HepG2 (cell line): ENCODE measurements around the gene PIK3C2B. TPM values are rescaled to one million over a fixed set of nuclear protein-coding genes. Genes with fewer than 3 reads are reported as not detected.

Source experiments
- ARID2 ChIP-seq: sonication (generic); formaldehyde crosslinking; IDR thresholded peaks from 2 replicates; pipeline ENCODE4 v1.8.1; 2022; ENCODE audit warnings: mild to moderate bottlenecking, missing genetic modification reagents, borderline replicate concordance
- CCAR2 ChIP-seq: fragments of 200-400 bp; formaldehyde crosslinking; optimal IDR thresholded peaks from 2 replicates; pipeline ENCODE3; 2018; ENCODE audit warnings: low read depth, mild to moderate bottlenecking, low read length, moderate library complexity
- ONECUT2 ChIP-seq: sonication (generic); formaldehyde crosslinking; IDR thresholded peaks from 2 replicates; pipeline ENCODE4 v1.4.0; 2020; ENCODE audit warnings: missing genetic modification reagents
- POLR2A ChIP-seq, 2 experiments: IDR thresholded peaks; 2 replicates each; pipeline ENCODE4 v1.6.1; 2011; ENCODE audit warnings: low read depth in 2 of 2, low read length in 2 of 2, mild to moderate bottlenecking in 1 of 2, moderate library complexity in 1 of 2; ENCODE audit not compliant: insufficient read depth in 1 of 2
- RCOR2 ChIP-seq: IDR thresholded peaks from 2 replicates; pipeline ENCODE4 v1.6.1; 2016; ENCODE audit warnings: missing biosample characterization, missing genetic modification reagents
- SP1 ChIP-seq, 2 experiments: fragments of 450-650 bp in 1 of 2; sonication (generic) in 1 of 2; formaldehyde crosslinking in 1 of 2; IDR thresholded peaks; 2 replicates each; pipeline versions ENCODE4 v1.4.0 to v1.6.1; 2016 to 2020; ENCODE audit warnings: missing genetic modification reagents in 1 of 2
- TBX3 ChIP-seq: fragments of 450-650 bp; IDR thresholded peaks from 2 replicates; pipeline ENCODE4 v1.6.1; 2017; ENCODE audit warnings: antibody characterized with exemption, mild to moderate bottlenecking, inconsistent platforms, borderline replicate concordance
- TCF7 ChIP-seq: sonication (generic); IDR thresholded peaks from 2 replicates; pipeline ENCODE4 v1.6.1; 2016; ENCODE audit warnings: antibody characterized with exemption, low read depth
- ZNF225 ChIP-seq: sonication (generic); formaldehyde crosslinking; IDR thresholded peaks from 2 replicates; pipeline ENCODE4 v1.4.0; 2020; ENCODE audit warnings: mild to moderate bottlenecking, missing genetic modification reagents
- ZNF296 ChIP-seq: sonication (generic); formaldehyde crosslinking; conservative IDR thresholded peaks from 2 replicates; pipeline ENCODE4 v1.5.0; 2020; ENCODE audit warnings: mild to moderate bottlenecking, missing genetic modification reagents
- ZNF496 ChIP-seq: sonication (generic); formaldehyde crosslinking; IDR thresholded peaks from 2 replicates; pipeline ENCODE4 v1.8.1; 2023; ENCODE audit warnings: mild to moderate bottlenecking, moderate library complexity, missing genetic modification reagents; ENCODE audit not compliant: insufficient replicate concordance
- polyA plus RNA-seq, 8 experiments: library from polyadenylated mRNA; depleted of rRNA in 3 of 8; stranded (reverse) in 7 of 8; unstranded in 1 of 8; fragments of >200 nt; fragmentation: Illumina TruSeq in 4 of 8; extraction: Trizol in 4 of 8; gene quantifications; 2 replicates each; pipeline versions ENCODE4 v1.2.1 to v1.2.3, GENCODE V29; 2011 to 2016; ENCODE audit warnings: low read depth in 4 of 8, missing spikeins in 1 of 8, mixed read lengths in 1 of 8; ENCODE audit not compliant: insufficient read depth in 1 of 8
- total RNA-seq, 5 experiments: library from RNA; depleted of rRNA; stranded (reverse); fragments of >200 nt; fragmentation: Illumina TruSeq; extraction: Trizol; gene quantifications; 2 replicates each; pipeline ENCODE4 v1.2.3, GENCODE V29; 2016; ENCODE audit warnings: low read depth in 1 of 5
- TF ChIP-seq, protein P1 (sequence below): sonication (generic); formaldehyde crosslinking; IDR thresholded peaks from 2 replicates; pipeline ENCODE4 v1.4.0; 2020; ENCODE audit warnings: missing genetic modification reagents, low read depth, mild to moderate bottlenecking, borderline replicate concordance
- TF ChIP-seq, protein P2 (sequence below): sonication (generic); formaldehyde crosslinking; IDR thresholded peaks from 2 replicates; pipeline ENCODE4 v1.4.0; 2020; ENCODE audit warnings: missing genetic modification reagents, borderline replicate concordance
- TF ChIP-seq, protein P3 (sequence below): sonication (generic); formaldehyde crosslinking; IDR thresholded peaks from 2 replicates; pipeline ENCODE4 v1.4.0; 2020; ENCODE audit warnings: missing genetic modification reagents
- TF ChIP-seq, protein P4 (sequence below): IDR thresholded peaks from 2 replicates; pipeline ENCODE4 v1.6.1; 2016; ENCODE audit warnings: missing compliant biosample characterization, missing genetic modification reagents, borderline replicate concordance
- TF ChIP-seq, protein P5 (sequence below): sonication (generic); formaldehyde crosslinking; IDR thresholded peaks from 2 replicates; pipeline ENCODE4 v1.5.0; 2020; ENCODE audit warnings: missing genetic modification reagents
- TF ChIP-seq, protein P6 (sequence below): IDR thresholded peaks from 2 replicates; pipeline ENCODE4 v1.6.1; 2016

PIK3C2B gene
- total and polyA plus RNA-seq, 2 of the 13 experiments (the other 11 are each of a cell fraction or from before 2014, with no cell fraction given): 3.4 to 4.5 TPM

DNA sequence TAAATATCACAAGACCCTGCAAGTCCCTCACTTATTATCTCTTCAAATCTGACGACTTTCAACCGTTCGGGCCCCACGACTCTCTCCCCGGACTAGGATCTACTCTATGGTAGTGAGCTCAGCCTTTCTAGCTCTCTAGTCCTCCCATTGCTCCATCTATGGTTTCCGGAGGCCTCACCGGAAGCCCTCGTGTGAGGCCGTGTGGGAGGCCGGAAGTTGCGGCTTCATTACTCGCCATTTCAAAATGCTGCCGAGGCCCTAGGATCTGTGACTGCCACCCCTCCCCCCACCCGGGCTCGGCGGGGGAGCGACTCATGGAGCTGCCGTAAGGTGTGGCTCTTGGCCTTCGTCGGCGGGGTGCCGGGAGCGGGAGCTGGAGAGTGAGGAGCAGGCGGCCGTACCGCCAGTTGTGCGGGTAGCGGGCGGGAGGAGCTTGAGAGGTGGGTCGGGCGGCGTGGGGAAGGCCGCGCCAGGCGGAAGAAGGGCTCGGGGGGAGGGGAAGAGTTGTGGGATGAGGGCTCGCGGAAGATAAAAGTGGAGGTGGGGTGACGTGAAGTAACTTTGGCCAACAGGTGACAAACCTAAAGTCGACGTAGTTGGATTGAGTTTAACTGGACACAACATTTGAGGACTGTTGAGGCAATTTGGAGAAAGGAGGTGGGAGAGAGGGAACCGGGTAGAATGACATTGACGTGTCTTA is 21.7 kb upstream of the PIK3C2B start, which contains the start of gene MDM4 (continued):
- TF ChIP-seq ARID2 (CRISPR knock-in tag): peak; percentile 24; the same call in 1 of the 2 replicates
- no peak for TF ChIP-seq CCAR2
- TF ChIP-seq TBX3: peak; percentile 54; the same call in 1 of the 2 replicates
- TF ChIP-seq, protein P1, sequence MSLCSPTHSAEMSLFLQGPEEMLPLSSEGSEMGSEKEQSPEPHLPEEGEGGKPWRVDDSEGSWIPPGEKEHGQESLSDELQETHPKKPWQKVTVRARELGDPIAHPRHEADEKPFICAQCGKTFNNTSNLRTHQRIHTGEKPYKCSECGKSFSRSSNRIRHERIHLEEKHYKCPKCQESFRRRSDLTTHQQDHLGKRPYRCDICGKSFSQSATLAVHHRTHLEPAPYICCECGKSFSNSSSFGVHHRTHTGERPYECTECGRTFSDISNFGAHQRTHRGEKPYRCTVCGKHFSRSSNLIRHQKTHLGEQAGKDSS (CRISPR knock-in tag): peak; percentile 93; the same call in 1 of the 2 replicates
- TF ChIP-seq, protein P2, sequence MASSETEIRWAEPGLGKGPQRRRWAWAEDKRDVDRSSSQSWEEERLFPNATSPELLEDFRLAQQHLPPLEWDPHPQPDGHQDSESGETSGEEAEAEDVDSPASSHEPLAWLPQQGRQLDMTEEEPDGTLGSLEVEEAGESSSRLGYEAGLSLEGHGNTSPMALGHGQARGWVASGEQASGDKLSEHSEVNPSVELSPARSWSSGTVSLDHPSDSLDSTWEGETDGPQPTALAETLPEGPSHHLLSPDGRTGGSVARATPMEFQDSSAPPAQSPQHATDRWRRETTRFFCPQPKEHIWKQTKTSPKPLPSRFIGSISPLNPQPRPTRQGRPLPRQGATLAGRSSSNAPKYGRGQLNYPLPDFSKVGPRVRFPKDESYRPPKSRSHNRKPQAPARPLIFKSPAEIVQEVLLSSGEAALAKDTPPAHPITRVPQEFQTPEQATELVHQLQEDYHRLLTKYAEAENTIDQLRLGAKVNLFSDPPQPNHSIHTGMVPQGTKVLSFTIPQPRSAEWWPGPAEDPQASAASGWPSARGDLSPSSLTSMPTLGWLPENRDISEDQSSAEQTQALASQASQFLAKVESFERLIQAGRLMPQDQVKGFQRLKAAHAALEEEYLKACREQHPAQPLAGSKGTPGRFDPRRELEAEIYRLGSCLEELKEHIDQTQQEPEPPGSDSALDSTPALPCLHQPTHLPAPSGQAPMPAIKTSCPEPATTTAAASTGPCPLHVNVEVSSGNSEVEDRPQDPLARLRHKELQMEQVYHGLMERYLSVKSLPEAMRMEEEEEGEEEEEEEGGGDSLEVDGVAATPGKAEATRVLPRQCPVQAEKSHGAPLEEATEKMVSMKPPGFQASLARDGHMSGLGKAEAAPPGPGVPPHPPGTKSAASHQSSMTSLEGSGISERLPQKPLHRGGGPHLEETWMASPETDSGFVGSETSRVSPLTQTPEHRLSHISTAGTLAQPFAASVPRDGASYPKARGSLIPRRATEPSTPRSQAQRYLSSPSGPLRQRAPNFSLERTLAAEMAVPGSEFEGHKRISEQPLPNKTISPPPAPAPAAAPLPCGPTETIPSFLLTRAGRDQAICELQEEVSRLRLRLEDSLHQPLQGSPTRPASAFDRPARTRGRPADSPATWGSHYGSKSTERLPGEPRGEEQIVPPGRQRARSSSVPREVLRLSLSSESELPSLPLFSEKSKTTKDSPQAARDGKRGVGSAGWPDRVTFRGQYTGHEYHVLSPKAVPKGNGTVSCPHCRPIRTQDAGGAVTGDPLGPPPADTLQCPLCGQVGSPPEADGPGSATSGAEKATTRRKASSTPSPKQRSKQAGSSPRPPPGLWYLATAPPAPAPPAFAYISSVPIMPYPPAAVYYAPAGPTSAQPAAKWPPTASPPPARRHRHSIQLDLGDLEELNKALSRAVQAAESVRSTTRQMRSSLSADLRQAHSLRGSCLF (CRISPR knock-in tag): no peak
- TF ChIP-seq ONECUT2 (CRISPR knock-in tag): no peak
- TF ChIP-seq, protein P3, sequence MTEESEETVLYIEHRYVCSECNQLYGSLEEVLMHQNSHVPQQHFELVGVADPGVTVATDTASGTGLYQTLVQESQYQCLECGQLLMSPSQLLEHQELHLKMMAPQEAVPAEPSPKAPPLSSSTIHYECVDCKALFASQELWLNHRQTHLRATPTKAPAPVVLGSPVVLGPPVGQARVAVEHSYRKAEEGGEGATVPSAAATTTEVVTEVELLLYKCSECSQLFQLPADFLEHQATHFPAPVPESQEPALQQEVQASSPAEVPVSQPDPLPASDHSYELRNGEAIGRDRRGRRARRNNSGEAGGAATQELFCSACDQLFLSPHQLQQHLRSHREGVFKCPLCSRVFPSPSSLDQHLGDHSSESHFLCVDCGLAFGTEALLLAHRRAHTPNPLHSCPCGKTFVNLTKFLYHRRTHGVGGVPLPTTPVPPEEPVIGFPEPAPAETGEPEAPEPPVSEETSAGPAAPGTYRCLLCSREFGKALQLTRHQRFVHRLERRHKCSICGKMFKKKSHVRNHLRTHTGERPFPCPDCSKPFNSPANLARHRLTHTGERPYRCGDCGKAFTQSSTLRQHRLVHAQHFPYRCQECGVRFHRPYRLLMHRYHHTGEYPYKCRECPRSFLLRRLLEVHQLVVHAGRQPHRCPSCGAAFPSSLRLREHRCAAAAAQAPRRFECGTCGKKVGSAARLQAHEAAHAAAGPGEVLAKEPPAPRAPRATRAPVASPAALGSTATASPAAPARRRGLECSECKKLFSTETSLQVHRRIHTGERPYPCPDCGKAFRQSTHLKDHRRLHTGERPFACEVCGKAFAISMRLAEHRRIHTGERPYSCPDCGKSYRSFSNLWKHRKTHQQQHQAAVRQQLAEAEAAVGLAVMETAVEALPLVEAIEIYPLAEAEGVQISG (CRISPR knock-in tag): peak; percentile 99
- peak; percentile 58 for TF ChIP-seq TCF7
- TF ChIP-seq ZNF225: peak; percentile 82
- TF ChIP-seq, protein P4, sequence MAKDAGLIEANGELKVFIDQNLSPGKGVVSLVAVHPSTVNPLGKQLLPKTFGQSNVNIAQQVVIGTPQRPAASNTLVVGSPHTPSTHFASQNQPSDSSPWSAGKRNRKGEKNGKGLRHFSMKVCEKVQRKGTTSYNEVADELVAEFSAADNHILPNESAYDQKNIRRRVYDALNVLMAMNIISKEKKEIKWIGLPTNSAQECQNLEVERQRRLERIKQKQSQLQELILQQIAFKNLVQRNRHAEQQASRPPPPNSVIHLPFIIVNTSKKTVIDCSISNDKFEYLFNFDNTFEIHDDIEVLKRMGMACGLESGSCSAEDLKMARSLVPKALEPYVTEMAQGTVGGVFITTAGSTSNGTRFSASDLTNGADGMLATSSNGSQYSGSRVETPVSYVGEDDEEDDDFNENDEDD (CRISPR knock-in tag): peak; percentile 75; the same call in 1 of the 2 replicates
- TF ChIP-seq ZNF296 (CRISPR knock-in tag): no peak
- TF ChIP-seq, protein P5, sequence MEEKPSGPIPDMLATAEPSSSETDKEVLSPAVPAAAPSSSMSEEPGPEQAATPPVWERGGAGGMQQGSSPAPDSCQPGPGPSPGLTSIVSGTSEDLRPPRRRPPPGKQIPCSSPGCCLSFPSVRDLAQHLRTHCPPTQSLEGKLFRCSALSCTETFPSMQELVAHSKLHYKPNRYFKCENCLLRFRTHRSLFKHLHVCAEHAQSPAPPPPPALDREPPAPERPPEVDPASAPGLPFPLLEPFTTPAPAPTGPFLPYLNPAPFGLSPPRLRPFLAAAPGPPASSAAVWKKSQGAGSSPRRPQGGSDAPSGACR: 0 out of 2 replicates have a peak, but pooled peaks have one; percentile 43
- no peak for TF ChIP-seq ZNF496
- TF ChIP-seq, protein P6, sequence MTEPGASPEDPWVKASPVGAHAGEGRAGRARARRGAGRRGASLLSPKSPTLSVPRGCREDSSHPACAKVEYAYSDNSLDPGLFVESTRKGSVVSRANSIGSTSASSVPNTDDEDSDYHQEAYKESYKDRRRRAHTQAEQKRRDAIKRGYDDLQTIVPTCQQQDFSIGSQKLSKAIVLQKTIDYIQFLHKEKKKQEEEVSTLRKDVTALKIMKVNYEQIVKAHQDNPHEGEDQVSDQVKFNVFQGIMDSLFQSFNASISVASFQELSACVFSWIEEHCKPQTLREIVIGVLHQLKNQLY (CRISPR knock-in tag): peak; percentile 52; the same call in 1 of the 2 replicates
- no peak for TF ChIP-seq SP1 (IDR thresholded peaks at IDR 0.05)
- TF ChIP-seq SP1 (CRISPR knock-in tag; IDR thresholded peaks at IDR 0.05): peak; percentile 32; the same call in 1 of the 2 replicates
- peak; percentile 62; the same call in 1 of the 2 replicates for TF ChIP-seq RCOR2 (CRISPR knock-in tag)
- TF ChIP-seq POLR2A (IDR thresholded peaks at IDR 0.05; ENCODE audit: insufficient read depth in 1 of 2, low read depth in 2 of 2, low read length in 2 of 2): peak; percentile 56 to 86
